ENCODE measurements around the gene BAIAP3.

- TF ChIP-seq POLR2A (IDR thresholded peaks at IDR 0.05), result no peak
- no peak for TF ChIP-seq CTCF (IDR thresholded peaks at IDR 0.05)
These were observed 15.0 kb downstream of the BAIAP3 start for GRCh38 chr16:1348441-1348840.

Measured in right lobe of liver (tissue), 4 donors.